Measurements from ENCODE around the gene PTPRN. TPM values are rescaled to one million over a fixed set of nuclear protein-coding genes. Genes with fewer than 3 reads are reported as not detected.
A peak's percentile ranks its signal among the peaks of the same experiment; 100 is the strongest.

PTPRN gene
- total RNA-seq = not detected

DNA sequence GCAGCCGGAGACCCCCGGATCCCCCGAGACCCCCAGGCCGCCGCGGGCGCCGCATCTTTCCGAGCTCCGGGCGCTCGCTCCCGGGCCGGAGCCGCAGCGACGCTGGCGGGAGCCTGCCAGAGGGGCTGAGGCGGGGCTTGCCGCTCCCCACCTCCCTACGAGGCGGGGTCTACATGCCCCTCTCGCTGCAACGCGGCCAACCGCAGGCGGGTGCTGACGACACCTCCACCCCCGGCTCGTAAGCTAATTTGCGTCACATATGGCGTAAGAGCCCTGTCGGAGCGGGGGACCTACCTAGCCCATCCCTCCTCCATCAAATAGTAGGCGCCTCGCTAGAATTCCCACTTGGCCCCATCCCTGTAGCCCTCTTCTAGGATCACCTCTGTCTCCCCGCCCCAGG lies at the start of gene PTPRN:
TSS of gene PTPRN (minus strand) at position 124 of the 400 bp plus-strand sequence. CDS start at position 55, 69 bp downstream.
- peaks cover 27 to 29% (median 28%) of the 10 kb centered on the region in 3 donors for H3K27me3 ChIP-seq (ENCODE audit: control insufficient read depth in 3 of 3, insufficient read depth in 3 of 3, low read length in 3 of 3)

DNA sequence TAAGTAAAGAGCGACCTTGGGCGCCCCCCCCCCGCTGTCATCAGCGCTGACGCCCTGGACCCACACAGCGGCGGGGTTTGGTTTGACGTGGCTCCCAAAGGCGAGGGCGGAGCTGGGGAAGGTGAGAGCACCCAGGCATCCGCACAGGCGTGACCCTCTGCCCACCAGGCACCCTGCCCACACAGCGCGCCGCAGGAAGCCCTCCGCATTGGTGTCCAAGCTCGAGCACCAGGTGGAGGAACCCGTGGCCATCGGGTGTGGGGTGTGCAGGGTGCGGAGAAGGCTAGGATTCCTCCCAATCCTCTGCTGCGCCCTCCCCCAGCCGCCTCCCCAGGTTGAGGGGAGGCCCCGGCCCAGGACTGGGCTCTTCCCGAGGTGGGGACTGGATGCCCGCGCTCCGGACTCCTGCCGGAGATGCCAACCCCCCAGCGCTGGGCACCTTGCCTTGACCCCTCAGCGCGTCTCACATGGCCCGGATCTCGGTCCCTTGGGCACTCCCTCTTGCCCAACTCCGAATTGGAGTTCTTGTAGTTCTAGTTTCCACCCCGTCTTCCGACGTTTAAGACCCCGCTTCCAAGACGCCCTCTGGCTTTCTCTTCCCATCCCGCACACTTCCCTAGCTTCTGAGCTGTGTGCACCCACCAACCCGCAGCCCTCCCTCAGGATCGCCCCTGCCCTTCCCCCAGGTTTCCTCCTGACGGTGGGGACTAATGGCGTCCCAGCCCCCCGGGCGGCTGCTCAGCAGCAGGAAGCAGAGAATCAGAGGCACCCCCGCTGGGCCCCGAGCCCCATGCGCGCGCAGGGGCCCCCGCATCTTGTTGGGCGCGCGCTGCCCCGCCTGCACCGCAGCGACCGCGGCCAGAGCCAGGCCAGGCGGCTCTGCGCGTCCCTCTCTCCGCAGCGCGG lies 49.2 kb upstream of the PTPRN start:
- no peaks in the 10 kb centered on the region for H3K36me3 ChIP-seq (ENCODE audit: control insufficient read depth in 3 of 3, insufficient read depth in 3 of 3, low read length in 3 of 3)
- H3K9me3 ChIP-seq (ENCODE audit: control insufficient read depth in 3 of 3, low read length in 3 of 3) = no peaks in the 10 kb centered on the region
- peaks cover 15 to 29% (median 17%) of the 10 kb centered on the region in 3 donors for H3K4me1 ChIP-seq (ENCODE audit: control insufficient read depth in 3 of 3, insufficient read depth in 3 of 3, low read length in 3 of 3)
- H3K9ac ChIP-seq (ENCODE audit: low read depth in 1 of 3, low read length in 3 of 3) = peak overlapping the region in 2 of 3 donors; percentile 23 to 25
- H3K27ac ChIP-seq (ENCODE audit: low read depth, low read length) = no peak overlapping the region
- H3K4me3 ChIP-seq (ENCODE audit: low read length in 3 of 3) = peak overlapping the region; percentile 30 to 54 (median 46)
- peaks cover 11 to 44% (median 35%) of the 10 kb centered on the region in 3 donors for H3K27me3 ChIP-seq (ENCODE audit: control insufficient read depth in 3 of 3, insufficient read depth in 3 of 3, low read length in 3 of 3)

More for the DNA sequence above, at the start of gene PTPRN:
- Histone ChIP-seq H3K9me3 (ENCODE audit: control insufficient read depth in 3 of 3, low read length in 3 of 3) (no peaks in the 10 kb centered on the region), H3K9ac (ENCODE audit: low read depth in 1 of 3, low read length in 3 of 3) (no peak within 1 kb of the TSS), H3K4me1 (ENCODE audit: control insufficient read depth in 3 of 3, insufficient read depth in 3 of 3, low read length in 3 of 3) (no peaks in the 10 kb centered on the region), H3K36me3 (ENCODE audit: control insufficient read depth in 3 of 3, insufficient read depth in 3 of 3, low read length in 3 of 3) (no peaks in the 10 kb centered on the region), H3K27ac (ENCODE audit: low read depth, low read length) (no peak within 1 kb of the TSS), H3K4me3 (ENCODE audit: low read length in 3 of 3) (no peak within 1 kb of the TSS)

DNA sequence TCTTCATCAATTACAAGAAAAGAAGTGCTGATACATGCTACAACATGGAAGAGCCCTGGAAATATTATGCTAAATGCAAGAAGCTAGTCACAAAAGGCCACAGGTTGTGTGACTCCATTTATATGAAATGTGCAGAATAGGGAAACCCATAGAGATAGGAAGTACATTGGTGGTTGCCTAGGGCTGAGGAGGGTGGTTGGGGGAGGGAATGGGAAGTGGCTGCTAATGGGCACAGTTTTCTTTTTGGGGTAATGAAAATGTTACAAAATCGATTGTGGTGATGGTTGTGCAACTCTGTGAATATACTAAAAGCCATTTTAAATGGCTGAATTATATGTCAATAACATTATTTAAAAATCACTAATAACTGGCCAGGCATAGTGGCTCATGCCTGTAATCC lies 47.6 kb upstream of the PTPRN start:
- H3K27ac ChIP-seq (ENCODE audit: low read depth, low read length) = no peak overlapping the region
- H3K27me3 ChIP-seq (ENCODE audit: control insufficient read depth in 3 of 3, insufficient read depth in 3 of 3, low read length in 3 of 3) = peaks cover 15 to 47% (median 46%) of the 10 kb centered on the region in 3 donors
- H3K36me3 ChIP-seq (ENCODE audit: control insufficient read depth in 3 of 3, insufficient read depth in 3 of 3, low read length in 3 of 3) = no peaks in the 10 kb centered on the region
- peaks cover 8 to 13% (median 9%) of the 10 kb centered on the region in 3 donors for H3K4me1 ChIP-seq (ENCODE audit: control insufficient read depth in 3 of 3, insufficient read depth in 3 of 3, low read length in 3 of 3)
- no peak overlapping the region for H3K4me3 ChIP-seq (ENCODE audit: low read length in 3 of 3)
- no peaks in the 10 kb centered on the region for H3K9me3 ChIP-seq (ENCODE audit: control insufficient read depth in 3 of 3, low read length in 3 of 3)
- H3K9ac ChIP-seq (ENCODE audit: low read depth in 1 of 3, low read length in 3 of 3) = no peak overlapping the region

DNA sequence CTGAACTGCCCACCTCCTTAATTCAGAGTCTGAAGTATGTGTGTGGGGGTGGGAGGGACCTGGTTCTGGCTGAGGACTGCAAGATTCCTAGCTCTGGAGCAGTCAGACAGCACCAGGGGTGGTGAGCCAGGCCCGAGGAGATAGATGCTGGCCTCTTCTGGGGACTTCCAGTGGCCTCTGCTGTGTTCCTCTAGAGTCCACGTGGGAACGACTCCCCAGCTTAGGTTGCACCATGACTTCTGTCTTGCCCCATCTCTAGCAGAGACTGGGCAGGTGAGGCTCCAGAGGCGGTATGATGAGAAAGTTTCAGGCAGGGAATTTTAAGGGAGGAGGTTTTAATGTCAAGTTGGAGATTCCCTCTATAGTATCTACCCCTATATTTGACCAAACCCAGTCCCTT lies 45.4 kb upstream of the PTPRN start:
- no peaks in the 10 kb centered on the region for H3K36me3 ChIP-seq (ENCODE audit: control insufficient read depth in 3 of 3, insufficient read depth in 3 of 3, low read length in 3 of 3)
- peaks cover 20 to 51% (median 45%) of the 10 kb centered on the region in 3 donors for H3K27me3 ChIP-seq (ENCODE audit: control insufficient read depth in 3 of 3, insufficient read depth in 3 of 3, low read length in 3 of 3)
- no peak overlapping the region for H3K9ac ChIP-seq (ENCODE audit: low read depth in 1 of 3, low read length in 3 of 3)
- no peak overlapping the region for H3K4me3 ChIP-seq (ENCODE audit: low read length in 3 of 3)
- H3K4me1 ChIP-seq (ENCODE audit: control insufficient read depth in 3 of 3, insufficient read depth in 3 of 3, low read length in 3 of 3) = peaks cover 8 to 11% (median 9%) of the 10 kb centered on the region in 3 donors
- no peak overlapping the region for H3K27ac ChIP-seq (ENCODE audit: low read depth, low read length)
- H3K9me3 ChIP-seq (ENCODE audit: control insufficient read depth in 3 of 3, low read length in 3 of 3) = no peaks in the 10 kb centered on the region

DNA sequence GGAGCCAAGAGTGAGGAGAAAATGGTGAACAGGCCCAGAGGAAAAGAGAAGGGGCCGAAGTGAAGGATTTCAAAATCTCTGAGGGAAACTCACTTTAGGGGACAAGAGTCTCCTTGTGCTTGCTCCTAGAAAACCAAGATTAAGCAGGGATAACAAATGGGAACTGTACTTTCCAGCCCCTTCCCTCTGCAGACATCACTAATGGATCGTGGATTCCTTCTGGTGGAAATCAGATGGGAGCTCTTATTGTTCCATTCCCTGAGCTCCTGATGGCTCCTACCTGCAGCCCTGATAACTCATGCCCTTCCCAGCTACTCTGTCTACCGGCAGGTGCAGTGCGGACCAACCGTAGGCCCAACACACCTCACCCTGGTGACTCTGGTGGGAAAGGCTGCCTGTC lies 43.9 kb upstream of the PTPRN start:
- Histone ChIP-seq H3K9ac (ENCODE audit: low read depth in 1 of 3, low read length in 3 of 3) (no peak overlapping the region), H3K9me3 (ENCODE audit: control insufficient read depth in 3 of 3, low read length in 3 of 3) (no peaks in the 10 kb centered on the region), H3K4me3 (ENCODE audit: low read length in 3 of 3) (no peak overlapping the region), H3K4me1 (ENCODE audit: control insufficient read depth in 3 of 3, insufficient read depth in 3 of 3, low read length in 3 of 3) (peaks cover 2 to 5% (median 3%) of the 10 kb centered on the region in 3 donors), H3K36me3 (ENCODE audit: control insufficient read depth in 3 of 3, insufficient read depth in 3 of 3, low read length in 3 of 3) (no peaks in the 10 kb centered on the region), H3K27me3 (ENCODE audit: control insufficient read depth in 3 of 3, insufficient read depth in 3 of 3, low read length in 3 of 3) (peaks cover 16 to 46% (median 37%) of the 10 kb centered on the region in 3 donors), H3K27ac (ENCODE audit: low read depth, low read length) (no peak overlapping the region)

DNA sequence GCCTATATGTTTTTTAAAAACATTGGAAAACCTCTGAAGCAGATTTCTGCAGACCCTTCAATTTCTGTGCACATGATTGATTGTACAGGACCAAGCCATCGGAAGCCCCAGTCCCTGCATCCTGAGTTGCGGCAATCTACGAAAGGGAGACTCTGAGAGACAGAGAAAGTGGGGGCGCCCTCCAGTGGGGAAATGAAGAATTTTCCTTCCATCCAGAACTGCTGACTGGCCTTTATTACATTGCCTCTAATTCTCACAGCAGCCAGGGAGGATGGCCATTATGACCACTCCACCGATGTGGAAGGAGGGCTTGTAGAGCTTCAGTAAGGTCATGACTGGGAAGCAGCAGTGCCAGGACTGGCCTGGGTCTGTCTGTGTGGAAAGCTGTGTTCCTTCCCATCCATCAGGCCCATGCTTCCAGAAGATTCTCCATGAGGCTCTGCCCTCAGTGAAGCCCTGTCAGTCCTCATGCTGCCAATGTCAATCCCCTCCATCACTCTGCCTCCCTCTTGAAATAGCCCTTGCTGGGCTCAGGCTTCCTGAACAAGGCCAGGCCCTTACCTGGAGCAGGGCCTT lies 43.3 kb upstream of the PTPRN start:
- Histone ChIP-seq H3K9ac (ENCODE audit: low read depth in 1 of 3, low read length in 3 of 3) (no peak overlapping the region), H3K9me3 (ENCODE audit: control insufficient read depth in 3 of 3, low read length in 3 of 3) (no peaks in the 10 kb centered on the region), H3K4me3 (ENCODE audit: low read length in 3 of 3) (no peak overlapping the region), H3K27me3 (ENCODE audit: control insufficient read depth in 3 of 3, insufficient read depth in 3 of 3, low read length in 3 of 3) (peaks cover 12 to 41% (median 31%) of the 10 kb centered on the region in 3 donors), H3K27ac (ENCODE audit: low read depth, low read length) (no peak overlapping the region), H3K4me1 (ENCODE audit: control insufficient read depth in 3 of 3, insufficient read depth in 3 of 3, low read length in 3 of 3) (no peaks in the 10 kb centered on the region), H3K36me3 (ENCODE audit: control insufficient read depth in 3 of 3, insufficient read depth in 3 of 3, low read length in 3 of 3) (no peaks in the 10 kb centered on the region)

DNA sequence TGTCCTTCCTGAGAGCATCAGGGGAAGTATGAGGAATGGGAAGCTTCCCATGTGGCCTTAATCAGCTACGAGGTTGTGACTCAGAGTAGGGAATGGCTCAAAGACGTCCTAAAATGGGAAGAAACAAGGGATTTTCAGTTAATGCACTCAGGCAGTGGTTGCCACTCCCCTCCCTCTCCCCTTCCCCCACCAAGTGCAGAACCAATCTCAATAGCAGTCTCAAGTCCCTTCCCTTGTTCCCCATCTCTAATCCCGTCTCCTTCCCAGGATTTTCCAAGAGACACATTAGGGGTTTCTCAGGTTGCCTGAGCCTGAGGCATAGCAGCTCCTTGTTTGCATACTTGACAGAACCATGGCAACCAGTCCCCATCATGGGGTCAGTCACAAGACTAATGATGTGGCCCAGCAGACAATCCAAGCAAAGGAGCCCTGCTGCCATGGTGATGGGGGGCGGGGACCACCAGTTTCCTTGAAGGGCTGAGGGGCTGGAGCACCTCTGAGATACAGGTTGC lies 41.6 kb upstream of the PTPRN start:
- Histone ChIP-seq H3K4me3 (ENCODE audit: low read length in 3 of 3) (no peak overlapping the region), H3K27me3 (ENCODE audit: control insufficient read depth in 3 of 3, insufficient read depth in 3 of 3, low read length in 3 of 3) (peaks cover 12 to 36% (median 19%) of the 10 kb centered on the region in 3 donors), H3K4me1 (ENCODE audit: control insufficient read depth in 3 of 3, insufficient read depth in 3 of 3, low read length in 3 of 3) (no peaks in the 10 kb centered on the region), H3K36me3 (ENCODE audit: control insufficient read depth in 3 of 3, insufficient read depth in 3 of 3, low read length in 3 of 3) (no peaks in the 10 kb centered on the region), H3K9me3 (ENCODE audit: control insufficient read depth in 3 of 3, low read length in 3 of 3) (no peaks in the 10 kb centered on the region), H3K27ac (ENCODE audit: low read depth, low read length) (no peak overlapping the region), H3K9ac (ENCODE audit: low read depth in 1 of 3, low read length in 3 of 3) (no peak overlapping the region)

DNA sequence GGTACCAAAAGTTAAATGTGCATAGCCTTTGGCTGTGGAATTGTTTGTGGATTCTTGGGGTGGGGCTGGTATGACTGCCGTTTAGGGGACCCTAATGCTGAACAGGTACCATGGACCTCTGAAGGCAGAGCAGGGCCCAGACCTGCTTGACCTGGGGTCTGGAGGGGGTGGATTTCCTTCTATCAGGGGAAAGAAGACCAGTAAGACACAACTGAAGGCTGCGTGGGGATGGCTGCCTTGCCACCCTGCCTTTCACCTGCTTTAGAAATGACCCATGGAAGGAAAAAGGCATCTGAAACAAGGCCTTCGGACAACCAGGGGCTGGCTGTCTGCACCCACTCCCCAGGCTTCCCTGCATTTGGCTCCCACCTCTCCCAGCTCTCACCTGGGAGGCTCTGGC lies 41.0 kb upstream of the PTPRN start:
- no peaks in the 10 kb centered on the region for H3K4me1 ChIP-seq (ENCODE audit: control insufficient read depth in 3 of 3, insufficient read depth in 3 of 3, low read length in 3 of 3)
- H3K9ac ChIP-seq (ENCODE audit: low read depth in 1 of 3, low read length in 3 of 3) = no peak overlapping the region
- peaks cover 12 to 34% (median 16%) of the 10 kb centered on the region in 3 donors for H3K27me3 ChIP-seq (ENCODE audit: control insufficient read depth in 3 of 3, insufficient read depth in 3 of 3, low read length in 3 of 3)
- H3K27ac ChIP-seq (ENCODE audit: low read depth, low read length) = no peak overlapping the region
- no peaks in the 10 kb centered on the region for H3K9me3 ChIP-seq (ENCODE audit: control insufficient read depth in 3 of 3, low read length in 3 of 3)
- no peaks in the 10 kb centered on the region for H3K36me3 ChIP-seq (ENCODE audit: control insufficient read depth in 3 of 3, insufficient read depth in 3 of 3, low read length in 3 of 3)
- H3K4me3 ChIP-seq (ENCODE audit: low read length in 3 of 3) = no peak overlapping the region

DNA sequence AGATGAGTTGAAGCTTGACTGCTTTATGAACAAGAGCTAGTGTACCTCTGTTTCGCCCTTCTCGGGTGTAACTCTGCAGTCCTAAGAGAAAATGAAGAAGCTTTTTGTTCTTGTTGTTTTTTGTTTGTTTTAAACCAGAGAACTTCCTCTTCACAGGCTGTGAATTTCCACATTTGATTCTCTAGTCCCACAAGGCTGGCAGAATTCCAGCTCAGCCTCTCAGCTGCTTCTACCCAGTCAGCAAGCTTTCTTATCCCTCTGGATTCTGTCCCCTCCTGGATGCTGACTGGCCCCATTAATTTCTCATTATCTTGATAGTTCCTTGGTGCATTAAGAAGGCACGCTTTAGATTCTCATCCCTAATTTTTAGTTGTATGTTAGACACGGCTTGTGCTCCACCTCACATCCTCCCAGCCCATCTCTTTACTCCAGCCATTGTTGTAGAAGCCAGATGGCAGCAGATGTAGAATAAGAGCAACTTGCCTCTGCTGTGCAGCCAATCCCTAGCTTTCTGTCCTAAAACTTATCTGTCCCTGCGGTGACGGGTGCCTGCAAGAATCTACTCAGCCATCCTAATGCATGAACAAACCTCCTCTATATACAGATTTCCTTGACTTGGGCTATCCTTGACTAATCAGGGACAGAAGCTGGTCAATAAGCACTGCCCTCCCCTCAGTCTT lies 35.7 kb upstream of the PTPRN start:
- Histone ChIP-seq H3K4me1 (ENCODE audit: control insufficient read depth in 3 of 3, insufficient read depth in 3 of 3, low read length in 3 of 3) (no peaks in the 10 kb centered on the region), H3K9ac (ENCODE audit: low read depth in 1 of 3, low read length in 3 of 3) (no peak overlapping the region), H3K9me3 (ENCODE audit: control insufficient read depth in 3 of 3, low read length in 3 of 3) (no peaks in the 10 kb centered on the region), H3K4me3 (ENCODE audit: low read length in 3 of 3) (no peak overlapping the region), H3K36me3 (ENCODE audit: control insufficient read depth in 3 of 3, insufficient read depth in 3 of 3, low read length in 3 of 3) (no peaks in the 10 kb centered on the region), H3K27me3 (ENCODE audit: control insufficient read depth in 3 of 3, insufficient read depth in 3 of 3, low read length in 3 of 3) (peaks cover 0 to 8% (median 4%) of the 10 kb centered on the region in 3 donors), H3K27ac (ENCODE audit: low read depth, low read length) (no peak overlapping the region)

Measured in skeletal muscle tissue (tissue), 4 donors.